COLO668 (cell line): ENCODE measurements around the gene BTBD9.

Experiments used
- DNase-seq: peaks from one replicate; lab custom pipeline; 2025; ENCODE audit not compliant: unreplicated experiment; lab: John Stamatoyannopoulos, UW

The BTBD9 gene

GRCh38 chr6:38154731-38155130 lies 485.0 kb downstream of the BTBD9 start:
- DNase-seq = no peak

- DNase-seq = no peak
These were observed 485.9 kb downstream of the BTBD9 start for GRCh38 chr6:38153798-38154345.

GRCh38 chr6:38153076-38153797 lies 486.5 kb downstream of the BTBD9 start:
- no peak for DNase-seq

- DNase-seq = no peak
These were observed 487.1 kb downstream of the BTBD9 start for GRCh38 chr6:38152620-38153019.

- no peak for DNase-seq
These were observed 487.9 kb downstream of the BTBD9 start for GRCh38 chr6:38151580-38152500.

GRCh38 chr6:38150681-38151296 lies 488.9 kb downstream of the BTBD9 start:
- DNase-seq = no peak

- no peak for DNase-seq
These were observed 489.7 kb downstream of the BTBD9 start for GRCh38 chr6:38150021-38150420.

- DNase-seq = no peak
These were observed 490.2 kb downstream of the BTBD9 start for GRCh38 chr6:38149531-38149930.

GRCh38 chr6:38148606-38149005 lies 491.1 kb downstream of the BTBD9 start:
- DNase-seq = no peak

GRCh38 chr6:38146734-38147027 lies 493.0 kb downstream of the BTBD9 start:
- DNase-seq = no peak

GRCh38 chr6:38146021-38146733 lies 493.6 kb downstream of the BTBD9 start:
- no peak for DNase-seq

- no peak for DNase-seq
These were observed 495.3 kb downstream of the BTBD9 start for GRCh38 chr6:38144365-38144945.

- peak; percentile 16 for DNase-seq
These were observed 496.3 kb downstream of the BTBD9 start for GRCh38 chr6:38143191-38144150.

- no peak for DNase-seq
These were observed 497.4 kb downstream of the BTBD9 start for GRCh38 chr6:38142178-38142902.

GRCh38 chr6:38141716-38142115 lies 498.0 kb downstream of the BTBD9 start:
- no peak for DNase-seq

GRCh38 chr6:38141085-38141484 lies 498.6 kb downstream of the BTBD9 start:
- DNase-seq = no peak

- DNase-seq = no peak
These were observed 501.4 kb downstream of the BTBD9 start for GRCh38 chr6:38138374-38138773.

- no peak for DNase-seq
These were observed 502.0 kb downstream of the BTBD9 start for GRCh38 chr6:38137608-38138265.
